Small intestine (tissue), 7 donors: ENCODE measurements around the gene LPCAT3. TPM values are rescaled to one million over a fixed set of nuclear protein-coding genes. Genes with fewer than 3 reads are reported as not detected.
A peak's percentile ranks its signal among the peaks of the same experiment; 100 is the strongest.

ENCODE experiments used
- DNase-seq, 2 donors: peaks; one replicate each; pipeline versions ENCODE4 v3.0.0 to v3.0.0-alpha.2; 2013
- FAIRE-seq: peaks from 2 replicates; lab custom pipeline; 2012; peaks lifted over from hg19 to GRCh38; lab: Jason Lieb, UNC
- H3K27ac ChIP-seq, 3 donors: one replicate each; pipeline ENCODE4 v1.5.1; 2013; ENCODE audit warnings: low read length in 2 of 3, mild to moderate bottlenecking in 2 of 3, control low read depth in 1 of 3, inconsistent platforms in 1 of 3, low read depth in 1 of 3, moderate library complexity in 1 of 3
- H3K27me3 ChIP-seq, 3 donors: one replicate each; pipeline ENCODE4 v1.6.1; 2013; ENCODE audit warnings: low read length in 3 of 3, inconsistent platforms in 1 of 3; ENCODE audit not compliant: control insufficient read depth in 3 of 3, insufficient read depth in 3 of 3
- H3K36me3 ChIP-seq, 3 donors: one replicate each; pipeline ENCODE4 v1.6.1; 2013; ENCODE audit warnings: low read length in 3 of 3, inconsistent platforms in 1 of 3, low read depth in 1 of 3, mild to moderate bottlenecking in 1 of 3, moderate library complexity in 1 of 3; ENCODE audit not compliant: control insufficient read depth in 3 of 3, insufficient read depth in 2 of 3
- H3K4me1 ChIP-seq, 3 donors: one replicate each; pipeline ENCODE4 v1.6.1; 2013; ENCODE audit warnings: low read length in 2 of 3, inconsistent platforms in 1 of 3, low read depth in 1 of 3, mild to moderate bottlenecking in 1 of 3, moderate library complexity in 1 of 3; ENCODE audit not compliant: control insufficient read depth in 3 of 3, insufficient read depth in 2 of 3
- H3K4me3 ChIP-seq, 3 donors: one replicate each; pipeline ENCODE4 v1.5.1; 2013; ENCODE audit warnings: low read length in 3 of 3, control low read depth in 1 of 3, inconsistent platforms in 1 of 3, low read depth in 1 of 3, mild to moderate bottlenecking in 1 of 3, moderate library complexity in 1 of 3
- H3K9me3 ChIP-seq, 2 donors: one replicate each; pipeline ENCODE4 v1.6.1; 2013; ENCODE audit warnings: low read depth in 1 of 2, low read length in 1 of 2; ENCODE audit not compliant: control insufficient read depth in 2 of 2, insufficient read depth in 1 of 2
- WGBS, 3 donors: extraction: QIAGEN DNeasy Blood & Tissue Kit; methylation state at CpG; one replicate each; pipeline ENCODE4 v1.1.7; 2013; 5-methylcytosine and 5-hydroxymethylcytosine counted together
- polyA plus RNA-seq, 4 donors: library from polyadenylated mRNA; stranded (reverse) in 3 of 4; unstranded in 1 of 4; fragments of 200-250 nt in 3 of 4; fragments of 120-200 nt in 1 of 4; gene quantifications; one replicate each; pipeline versions ENCODE4 v1.2.1 to v1.2.3, GENCODE V29; 2013
- donor health status: healthy with polysubstance abuse.
- donor health status: control.
- donor health status: control.
- donor health status: Bipolar disorder and iron deficiency.
- donor health status: healthy.

The LPCAT3 gene
- polyA plus RNA-seq, 4 donors: 67.8 to 95.9 (median 77.3) TPM

GRCh38 chr12:7004840-7005239 lies 13.4 kb downstream of the LPCAT3 start:
- peaks cover 0 to 3% (median 0%) of the 10 kb centered on the region in 3 donors for H3K4me1 ChIP-seq
- WGBS, 3 donors: 86 to 95% (median 95%) methylated on average over 2 of the region's 2 CpGs

GRCh38 chr12:7004287-7004803 lies 13.9 kb downstream of the LPCAT3 start:
- peaks cover 0 to 3% (median 3%) of the 10 kb centered on the region in 3 donors for H3K4me1 ChIP-seq
- H3K27ac ChIP-seq: no peak overlapping the region
- WGBS, 3 donors: 28 to 68% (median 45%) methylated on average over 2 of the region's 2 CpGs
- no peak overlapping the region for H3K4me3 ChIP-seq
- no peaks in the 10 kb centered on the region for H3K27me3 ChIP-seq
- DNase-seq (peak in 1 of 2 donors; percentile 66), FAIRE-seq (no peak)
- no peaks in the 10 kb centered on the region for H3K9me3 ChIP-seq
- H3K36me3 ChIP-seq: peaks cover 0 to 26% (median 3%) of the 10 kb centered on the region in 3 donors

More at GRCh38 chr12:7004840-7005239, 13.4 kb downstream of the LPCAT3 start:
- Histone ChIP-seq H3K9me3 (no peaks in the 10 kb centered on the region), H3K27ac (no peak overlapping the region), H3K4me3 (no peak overlapping the region), H3K27me3 (no peaks in the 10 kb centered on the region), H3K36me3 (peaks cover 0 to 26% (median 3%) of the 10 kb centered on the region in 3 donors)
- no peak for FAIRE-seq
- no peak for DNase-seq

GRCh38 chr12:7001921-7002591 lies 16.2 kb downstream of the LPCAT3 start:
- Histone ChIP-seq H3K36me3 (peaks cover 0 to 27% (median 9%) of the 10 kb centered on the region in 3 donors), H3K27ac (no peak overlapping the region), H3K4me1 (peaks cover 2 to 19% (median 4%) of the 10 kb centered on the region in 3 donors), H3K9me3 (no peaks in the 10 kb centered on the region), H3K4me3 (no peak overlapping the region), H3K27me3 (no peaks in the 10 kb centered on the region)
- 85 to 91% (median 87%) methylated on average over 7 of the region's 7 CpGs for WGBS, 3 donors
- DNase-seq (no peak), FAIRE-seq (no peak)

GRCh38 chr12:6998715-6999451 lies 19.4 kb downstream of the LPCAT3 start:
- Histone ChIP-seq H3K4me3 (no peak overlapping the region), H3K27ac (peak overlapping the region; percentile 58 to 83 (median 68)), H3K36me3 (peaks cover 3 to 32% (median 9%) of the 10 kb centered on the region in 3 donors), H3K27me3 (no peaks in the 10 kb centered on the region), H3K4me1 (peaks cover 2 to 31% (median 11%) of the 10 kb centered on the region in 3 donors), H3K9me3 (no peaks in the 10 kb centered on the region)
- FAIRE-seq: no peak
- peak; percentile 76 to 97 for DNase-seq

- Histone ChIP-seq H3K4me3 (no peak overlapping the region), H3K27me3 (no peaks in the 10 kb centered on the region), H3K9me3 (no peaks in the 10 kb centered on the region), H3K27ac (no peak overlapping the region), H3K36me3 (peaks cover 3 to 30% (median 8%) of the 10 kb centered on the region in 3 donors), H3K4me1 (peaks cover 2 to 31% (median 11%) of the 10 kb centered on the region in 3 donors)
- 4 to 65% (median 16%) methylated on average over 2 of the region's 2 CpGs for WGBS, 3 donors
- DNase-seq: peak; percentile 61 to 64
- FAIRE-seq: no peak
Measured at GRCh38 chr12:6996040-6996441, 22.2 kb downstream of the LPCAT3 start.

- Histone ChIP-seq H3K4me1 (peaks cover 0 to 20% (median 2%) of the 10 kb centered on the region in 3 donors), H3K4me3 (no peak overlapping the region), H3K27me3 (no peaks in the 10 kb centered on the region), H3K36me3 (peaks cover 7 to 31% (median 7%) of the 10 kb centered on the region in 3 donors), H3K9me3 (no peaks in the 10 kb centered on the region), H3K27ac (peak overlapping the region; percentile 23 to 46 (median 45))
- whole genome bisulfite sequencing, 3 donors: 25 to 78% (median 43%) methylated on average over 11 of the region's 11 CpGs
- DNase-seq (peak in 1 of 2 donors; percentile 43), FAIRE-seq (no peak)
Measured at GRCh38 chr12:6987956-6988553, 30.2 kb downstream of the LPCAT3 start.

- H3K4me3 ChIP-seq: no peak overlapping the region
- no peaks in the 10 kb centered on the region for H3K9me3 ChIP-seq
- no peak for FAIRE-seq
- H3K27ac ChIP-seq: peak overlapping the region in 2 of 3 donors; percentile 54 to 77
- no peak for DNase-seq
- H3K27me3 ChIP-seq: no peaks in the 10 kb centered on the region
- H3K36me3 ChIP-seq: peaks cover 8 to 59% (median 25%) of the 10 kb centered on the region in 3 donors
- H3K4me1 ChIP-seq: peaks cover 0 to 55% (median 14%) of the 10 kb centered on the region in 3 donors
- 90 to 93% (median 91%) methylated on average over 7 of the region's 7 CpGs for WGBS, 3 donors
Measured at GRCh38 chr12:6982532-6982931, 35.7 kb downstream of the LPCAT3 start.
